BLaER1 (cell line): Measurements from ENCODE around the gene EVX2.

Experiments
- H3K27ac ChIP-seq: shearing (Covaris generic); formaldehyde crosslinking; 2 replicates; pipeline ENCODE4 v1.8.1; 2022
- H3K27me3 ChIP-seq: shearing (Covaris generic); formaldehyde crosslinking; 2 replicates; pipeline ENCODE4 v1.8.1; 2022
- H3K36me3 ChIP-seq: shearing (Covaris generic); formaldehyde crosslinking; 2 replicates; pipeline ENCODE4 v1.8.1; 2022
- H3K4me1 ChIP-seq: shearing (Covaris generic); formaldehyde crosslinking; 2 replicates; pipeline ENCODE4 v1.8.1; 2022
- H3K4me2 ChIP-seq: shearing (Covaris generic); formaldehyde crosslinking; 2 replicates; pipeline ENCODE4 v1.8.1; 2022
- H3K4me3 ChIP-seq: shearing (Covaris generic); formaldehyde crosslinking; 2 replicates; pipeline ENCODE4 v1.8.1; 2022
- H3K9ac ChIP-seq: shearing (Covaris generic); formaldehyde crosslinking; 2 replicates; pipeline ENCODE4 v1.8.1; 2022
- H3K9me3 ChIP-seq: shearing (Covaris generic); formaldehyde crosslinking; 2 replicates; pipeline ENCODE4 v1.8.1; 2022
- H4K20me1 ChIP-seq: shearing (Covaris generic); formaldehyde crosslinking; 2 replicates; pipeline ENCODE4 v1.8.1; 2022
- Cebpa-rat ChIP-seq: shearing (Covaris generic); IDR thresholded peaks from 2 replicates; pipeline ENCODE4 v1.8.1; 2022

Gene EVX2

GRCh38 chr2:176096243-176096985 is 12.7 kb upstream of the EVX2 start:
- H3K9ac ChIP-seq = no peak overlapping the region
- no peak overlapping the region for H3K27ac ChIP-seq
- H3K4me2 ChIP-seq = peak overlapping the region; percentile 78
- peaks cover 100% of the 10 kb centered on the region for H3K27me3 ChIP-seq
- H3K36me3 ChIP-seq = no peaks in the 10 kb centered on the region
- H4K20me1 ChIP-seq = peaks cover 96% of the 10 kb centered on the region
- peaks cover 46% of the 10 kb centered on the region for H3K9me3 ChIP-seq
- peaks cover 9% of the 10 kb centered on the region for H3K4me1 ChIP-seq
- no peak for TF ChIP-seq Cebpa-rat
- H3K4me3 ChIP-seq = peak overlapping the region; percentile 59

GRCh38 chr2:176095421-176095820 is 11.7 kb upstream of the EVX2 start:
- Histone ChIP-seq H4K20me1 (peaks cover 96% of the 10 kb centered on the region), H3K9ac (no peak overlapping the region), H3K27ac (no peak overlapping the region), H3K4me3 (no peak overlapping the region), H3K4me2 (no peak overlapping the region), H3K27me3 (peaks cover 100% of the 10 kb centered on the region), H3K9me3 (peaks cover 36% of the 10 kb centered on the region), H3K4me1 (peaks cover 9% of the 10 kb centered on the region), H3K36me3 (no peaks in the 10 kb centered on the region)
- TF ChIP-seq Cebpa-rat = no peak

GRCh38 chr2:176094349-176094748 is 10.6 kb upstream of the EVX2 start:
- Histone ChIP-seq H3K4me1 (peaks cover 9% of the 10 kb centered on the region), H3K27me3 (peaks cover 100% of the 10 kb centered on the region)
- TF ChIP-seq Cebpa-rat = no peak

GRCh38 chr2:176093898-176094249 is 10.1 kb upstream of the EVX2 start:
- no peaks in the 10 kb centered on the region for H3K36me3 ChIP-seq
- H3K27me3 ChIP-seq = peaks cover 100% of the 10 kb centered on the region
- TF ChIP-seq Cebpa-rat = no peak
- no peak overlapping the region for H3K9ac ChIP-seq
- H3K4me1 ChIP-seq = peaks cover 9% of the 10 kb centered on the region
- H3K27ac ChIP-seq = no peak overlapping the region
- no peak overlapping the region for H3K4me3 ChIP-seq
- peaks cover 21% of the 10 kb centered on the region for H3K9me3 ChIP-seq
- H4K20me1 ChIP-seq = peaks cover 96% of the 10 kb centered on the region
- no peak overlapping the region for H3K4me2 ChIP-seq

More at GRCh38 chr2:176094349-176094748, 10.6 kb upstream of the EVX2 start:
- no peak overlapping the region for H3K4me2 ChIP-seq
- peaks cover 26% of the 10 kb centered on the region for H3K9me3 ChIP-seq
- no peak overlapping the region for H3K9ac ChIP-seq
- H4K20me1 ChIP-seq = peaks cover 96% of the 10 kb centered on the region
- no peaks in the 10 kb centered on the region for H3K36me3 ChIP-seq
- no peak overlapping the region for H3K27ac ChIP-seq
- H3K4me3 ChIP-seq = no peak overlapping the region

GRCh38 chr2:176093145-176093897 is 9.6 kb upstream of the EVX2 start:
- H3K9me3 ChIP-seq = peaks cover 22% of the 10 kb centered on the region
- H3K9ac ChIP-seq = no peak overlapping the region
- H3K27ac ChIP-seq = no peak overlapping the region
- H3K27me3 ChIP-seq = peaks cover 100% of the 10 kb centered on the region
- peaks cover 9% of the 10 kb centered on the region for H3K4me1 ChIP-seq
- peak overlapping the region; percentile 12; the same call in 1 of the 2 replicates for H3K4me3 ChIP-seq
- no peak for TF ChIP-seq Cebpa-rat
- no peaks in the 10 kb centered on the region for H3K36me3 ChIP-seq
- H3K4me2 ChIP-seq = no peak overlapping the region; the same call in 1 of the 2 replicates
- H4K20me1 ChIP-seq = peaks cover 96% of the 10 kb centered on the region

- peaks cover 23% of the 10 kb centered on the region for H3K9me3 ChIP-seq
- peaks cover 97% of the 10 kb centered on the region for H4K20me1 ChIP-seq
- peak within 1 kb of the TSS; percentile 12; the same call in 1 of the 2 replicates for H3K4me3 ChIP-seq
- H3K4me1 ChIP-seq = peaks cover 9% of the 10 kb centered on the region
- H3K4me2 ChIP-seq = no peak within 1 kb of the TSS; the same call in 1 of the 2 replicates
- no peak within 1 kb of the TSS for H3K27ac ChIP-seq
- no peak for TF ChIP-seq Cebpa-rat
- H3K27me3 ChIP-seq = peaks cover 100% of the 10 kb centered on the region
- no peaks in the 10 kb centered on the region for H3K36me3 ChIP-seq
- H3K9ac ChIP-seq = no peak within 1 kb of the TSS
Measured at GRCh38 chr2:176092270-176093144, 8.7 kb upstream of the EVX2 start, which contains the start of gene HOXD13. HOXD13 (plus strand) TSS chr2:176092721; CDS start chr2:176092891, 170 bp downstream.

- Histone ChIP-seq H3K4me3 (no peak overlapping the region), H3K27me3 (peaks cover 100% of the 10 kb centered on the region), H3K9me3 (peaks cover 23% of the 10 kb centered on the region), H3K4me1 (0 out of 2 replicates have a peak, but pooled peaks cover under 1% of the 10 kb centered on the region), H3K9ac (no peak overlapping the region), H3K36me3 (no peaks in the 10 kb centered on the region), H3K4me2 (no peak overlapping the region), H4K20me1 (peaks cover 97% of the 10 kb centered on the region), H3K27ac (no peak overlapping the region)
- no peak for TF ChIP-seq Cebpa-rat
Measured at GRCh38 chr2:176091329-176092258, 7.8 kb upstream of the EVX2 start.

- Histone ChIP-seq H3K4me3 (no peak overlapping the region), H3K27me3 (peaks cover 100% of the 10 kb centered on the region), H3K36me3 (no peaks in the 10 kb centered on the region), H3K9me3 (peaks cover 26% of the 10 kb centered on the region), H3K27ac (no peak overlapping the region), H3K4me1 (no peaks in the 10 kb centered on the region), H3K4me2 (no peak overlapping the region), H3K9ac (no peak overlapping the region), H4K20me1 (peaks cover 97% of the 10 kb centered on the region)
- TF ChIP-seq Cebpa-rat = no peak
Measured at GRCh38 chr2:176090862-176091261, 7.1 kb upstream of the EVX2 start.
